BLaER1 treated with 17β-estradiol and CSF1 and Interleukin-3, amounts not matched to agents 10 nM and 100 nM (cell line): ENCODE measurements around the gene FOXP1.

Experiments
- H3K27ac ChIP-seq, 11 experiments: shearing (Covaris generic); formaldehyde crosslinking; 2 replicates each; pipeline ENCODE4 v1.8.1; 2022
- H3K27me3 ChIP-seq, 11 experiments: shearing (Covaris generic); formaldehyde crosslinking; 2 replicates each; pipeline ENCODE4 v1.8.1; 2022
- H3K36me3 ChIP-seq, 11 experiments: shearing (Covaris generic); formaldehyde crosslinking; 2 replicates each; pipeline ENCODE4 v1.8.1; 2022
- H3K4me1 ChIP-seq, 10 experiments: shearing (Covaris generic); formaldehyde crosslinking; 2 replicates each; pipeline ENCODE4 v1.8.1; 2022
- H3K4me2 ChIP-seq, 11 experiments: shearing (Covaris generic); formaldehyde crosslinking; 2 replicates each; pipeline ENCODE4 v1.8.1; 2022
- H3K4me3 ChIP-seq, 10 experiments: shearing (Covaris generic); formaldehyde crosslinking; 2 replicates each; pipeline ENCODE4 v1.8.1; 2022
- H3K9ac ChIP-seq, 11 experiments: shearing (Covaris generic); formaldehyde crosslinking; 2 replicates each; pipeline ENCODE4 v1.8.1; 2022
- H3K9me3 ChIP-seq, 11 experiments: shearing (Covaris generic); formaldehyde crosslinking; replicated peaks in 1 of 11; 2 replicates each; pipeline ENCODE4 v1.8.1; 2022
- H4K20me1 ChIP-seq, 11 experiments: shearing (Covaris generic); formaldehyde crosslinking; 2 replicates each; pipeline ENCODE4 v1.8.1; 2022
- Cebpa-rat ChIP-seq, 11 experiments: shearing (Covaris generic); IDR thresholded peaks; 2 replicates each; pipeline ENCODE4 v1.8.1; 2022

FOXP1 gene

GRCh38 chr3:71315431-71315830, 268.1 kb downstream of the FOXP1 start:
- Histone ChIP-seq H3K36me3 (no peaks in the 10 kb centered on the region), H3K9me3 (no peaks in the 10 kb centered on the region)

GRCh38 chr3:71313844-71314243, 269.7 kb downstream of the FOXP1 start:
- H3K4me1 ChIP-seq, result peaks cover 0 to 12% (median 4%) of the 10 kb centered on the region in 10 experiments; a peak in 7 of 20 replicates

More at GRCh38 chr3:71315431-71315830, 268.1 kb downstream of the FOXP1 start:
- H3K27ac ChIP-seq, result no peak overlapping the region
- H3K4me2 ChIP-seq, result no peak overlapping the region
- H3K4me3 ChIP-seq, result no peak overlapping the region
- peaks cover 0 to 5% (median 0%) of the 10 kb centered on the region in 11 experiments; a peak in 1 of 22 replicates for H4K20me1 ChIP-seq
- no peak for TF ChIP-seq Cebpa-rat (IDR thresholded peaks at IDR 0.05)
- H3K27me3 ChIP-seq, result no peaks in the 10 kb centered on the region
- H3K4me1 ChIP-seq, result peaks cover 0 to 13% (median 4%) of the 10 kb centered on the region in 10 experiments; a peak in 7 of 20 replicates
- no peak overlapping the region for H3K9ac ChIP-seq

GRCh38 chr3:71312461-71312860, 271.1 kb downstream of the FOXP1 start:
- Histone ChIP-seq H3K36me3 (no peaks in the 10 kb centered on the region), H3K27ac (no peak overlapping the region), H3K4me2 (no peak overlapping the region), H3K27me3 (peaks cover 0 to 5% (median under 1%) of the 10 kb centered on the region in 11 experiments; a peak in 8 of 22 replicates), H3K9ac (no peak overlapping the region), H3K4me3 (no peak overlapping the region), H3K9me3 (no peaks in the 10 kb centered on the region), H4K20me1 (peaks cover 0 to 5% (median 0%) of the 10 kb centered on the region in 11 experiments; a peak in 1 of 22 replicates), H3K4me1 (peaks cover 0 to 3% (median 0%) of the 10 kb centered on the region in 10 experiments; a peak in 5 of 20 replicates)
- TF ChIP-seq Cebpa-rat (IDR thresholded peaks at IDR 0.05), result no peak

More at GRCh38 chr3:71313844-71314243, 269.7 kb downstream of the FOXP1 start:
- Histone ChIP-seq H4K20me1 (peaks cover 0 to 5% (median 0%) of the 10 kb centered on the region in 11 experiments; a peak in 1 of 22 replicates), H3K9ac (no peak overlapping the region), H3K9me3 (no peaks in the 10 kb centered on the region), H3K4me3 (no peak overlapping the region), H3K4me2 (no peak overlapping the region), H3K27me3 (no peaks in the 10 kb centered on the region), H3K27ac (no peak overlapping the region), H3K36me3 (no peaks in the 10 kb centered on the region)
- TF ChIP-seq Cebpa-rat (IDR thresholded peaks at IDR 0.05), result no peak

GRCh38 chr3:71311661-71312046, 271.9 kb downstream of the FOXP1 start:
- no peaks in the 10 kb centered on the region for H3K36me3 ChIP-seq
- H3K9ac ChIP-seq, result no peak overlapping the region
- H4K20me1 ChIP-seq, result peaks cover 0 to 5% (median 0%) of the 10 kb centered on the region in 11 experiments; a peak in 1 of 22 replicates
- peaks cover 0 to 12% (median 9%) of the 10 kb centered on the region in 11 experiments; a peak in 18 of 22 replicates for H3K27me3 ChIP-seq
- H3K4me2 ChIP-seq, result no peak overlapping the region
- TF ChIP-seq Cebpa-rat (IDR thresholded peaks at IDR 0.05), result no peak
- no peaks in the 10 kb centered on the region for H3K9me3 ChIP-seq
- no peak overlapping the region for H3K4me3 ChIP-seq
- no peak overlapping the region for H3K27ac ChIP-seq
- no peaks in the 10 kb centered on the region for H3K4me1 ChIP-seq

GRCh38 chr3:71310980-71311660, 272.4 kb downstream of the FOXP1 start:
- Histone ChIP-seq H3K27me3 (peaks cover 2 to 17% (median 14%) of the 10 kb centered on the region in 11 experiments), H3K36me3 (no peaks in the 10 kb centered on the region), H3K27ac (no peak overlapping the region), H3K9me3 (no peaks in the 10 kb centered on the region), H3K9ac (no peak overlapping the region), H3K4me2 (no peak overlapping the region), H3K4me3 (no peak overlapping the region), H4K20me1 (peaks cover 0 to 3% (median 0%) of the 10 kb centered on the region in 11 experiments; a peak in 6 of 22 replicates), H3K4me1 (no peaks in the 10 kb centered on the region)
- TF ChIP-seq Cebpa-rat (IDR thresholded peaks at IDR 0.05), result no peak

- no peak overlapping the region for H3K4me3 ChIP-seq
- no peak for TF ChIP-seq Cebpa-rat (IDR thresholded peaks at IDR 0.05)
- no peak overlapping the region for H3K4me2 ChIP-seq
- H3K4me1 ChIP-seq, result no peaks in the 10 kb centered on the region; a peak in 1 of 20 replicates
- no peaks in the 10 kb centered on the region for H3K9me3 ChIP-seq
- H3K27ac ChIP-seq, result no peak overlapping the region
- H4K20me1 ChIP-seq, result peaks cover 0 to 8% (median 0%) of the 10 kb centered on the region in 11 experiments; a peak in 8 of 22 replicates
- no peaks in the 10 kb centered on the region for H3K36me3 ChIP-seq
- no peak overlapping the region for H3K9ac ChIP-seq
- H3K27me3 ChIP-seq, result peaks cover 8 to 24% (median 21%) of the 10 kb centered on the region in 11 experiments
Measured at GRCh38 chr3:71310359-71310979, 273.1 kb downstream of the FOXP1 start.

- Histone ChIP-seq H3K36me3 (no peaks in the 10 kb centered on the region), H3K27me3 (peaks cover 14 to 29% (median 26%) of the 10 kb centered on the region in 11 experiments), H3K4me1 (no peaks in the 10 kb centered on the region; a peak in 1 of 20 replicates), H3K9me3 (no peaks in the 10 kb centered on the region), H3K9ac (no peak overlapping the region), H4K20me1 (peaks cover 0 to 14% (median 0%) of the 10 kb centered on the region in 11 experiments; a peak in 8 of 22 replicates), H3K27ac (no peak overlapping the region), H3K4me3 (no peak overlapping the region), H3K4me2 (no peak overlapping the region)
- TF ChIP-seq Cebpa-rat (IDR thresholded peaks at IDR 0.05), result no peak
Measured at GRCh38 chr3:71309886-71310285, 273.6 kb downstream of the FOXP1 start.

- peaks cover 20 to 35% (median 32%) of the 10 kb centered on the region in 11 experiments for H3K27me3 ChIP-seq
- no peak overlapping the region for H3K4me2 ChIP-seq
- no peak overlapping the region for H3K9ac ChIP-seq
- H3K4me1 ChIP-seq, result no peaks in the 10 kb centered on the region; a peak in 1 of 20 replicates
- no peaks in the 10 kb centered on the region for H3K36me3 ChIP-seq
- no peak for TF ChIP-seq Cebpa-rat (IDR thresholded peaks at IDR 0.05)
- H3K9me3 ChIP-seq, result no peaks in the 10 kb centered on the region
- no peak overlapping the region for H3K27ac ChIP-seq
- H3K4me3 ChIP-seq, result no peak overlapping the region
- peaks cover 0 to 19% (median 0%) of the 10 kb centered on the region in 11 experiments; a peak in 8 of 22 replicates for H4K20me1 ChIP-seq
Measured at GRCh38 chr3:71309342-71309741, 274.2 kb downstream of the FOXP1 start.

GRCh38 chr3:71308836-71309235, 274.7 kb downstream of the FOXP1 start:
- Histone ChIP-seq H3K27me3 (peaks cover 25 to 40% (median 37%) of the 10 kb centered on the region in 11 experiments), H3K9ac (no peak overlapping the region), H4K20me1 (peaks cover 0 to 24% (median 0%) of the 10 kb centered on the region in 11 experiments; a peak in 8 of 22 replicates), H3K9me3 (no peaks in the 10 kb centered on the region), H3K36me3 (no peaks in the 10 kb centered on the region), H3K4me1 (no peaks in the 10 kb centered on the region; a peak in 1 of 20 replicates), H3K27ac (no peak overlapping the region), H3K4me3 (no peak overlapping the region), H3K4me2 (no peak overlapping the region)
- TF ChIP-seq Cebpa-rat (IDR thresholded peaks at IDR 0.05), result no peak
